Thyroid gland (tissue), 4 donors: Measurements from ENCODE around the gene HCFC1R1. TPM values are rescaled to one million over a fixed set of nuclear protein-coding genes. Genes with fewer than 3 reads are reported as not detected.

Source experiments
- DNase-seq, 2 donors: peaks; one replicate each; pipeline ENCODE4 v3.0.0-alpha.2; 2019
- H3K27ac ChIP-seq, 3 donors: fragments of 200-600 bp; sonication (generic); 1 replicate in 2 of 3; 2 replicates in 1 of 3; pipeline ENCODE4 v1.5.1; 2016 to 2019; ENCODE audit warnings: mild to moderate bottlenecking in 1 of 3, moderate library complexity in 1 of 3
- H3K27me3 ChIP-seq: fragments of 200-600 bp; sonication (generic); one replicate; pipeline ENCODE4 v1.5.1; 2019
- H3K36me3 ChIP-seq, 2 donors: fragments of 200-600 bp; sonication (generic); one replicate each; pipeline ENCODE4 v1.5.1; 2016 to 2019
- H3K4me1 ChIP-seq, 2 donors: fragments of 200-600 bp; sonication (generic); one replicate each; pipeline ENCODE4 v1.5.1; 2017 to 2019
- H3K4me3 ChIP-seq, 3 donors: fragments of 200-600 bp; sonication (generic); replicated peaks in 1 of 3; 1 replicate in 2 of 3; 2 replicates in 1 of 3; pipeline ENCODE4 v1.5.1; 2016; ENCODE audit warnings: mild to moderate bottlenecking in 1 of 3
- H3K9me3 ChIP-seq: fragments of 200-600 bp; sonication (generic); one replicate; pipeline ENCODE4 v1.5.1; 2017
- POLR2A ChIP-seq, 2 donors: fragments of 450-650 bp; IDR thresholded peaks; one replicate each; pipeline ENCODE4 v1.6.1; 2017; ENCODE audit warnings: antibody characterized with exemption in 2 of 2, mild to moderate bottlenecking in 2 of 2, moderate library complexity in 1 of 2
- WGBS, 2 donors: methylation state at CpG; one replicate each; pipeline ENCODE4 v1.1.5; 2017; 5-methylcytosine and 5-hydroxymethylcytosine counted together
- intact Hi-C: fragments of 100-400 bp; cut with DNase I; formaldehyde crosslinking; loops from one replicate; pipeline ENCODE4 v1.15.1; 2023
- total RNA-seq, 4 donors: library from RNA; depleted of rRNA; stranded (reverse); fragments of >200 nt; gene quantifications; one replicate each; pipeline ENCODE4 v1.2.3, GENCODE V29; 2016
- TF ChIP-seq, protein P1 (sequence below), 6 experiments: fragments of 200-600 bp in 3 of 6; fragments of 450-650 bp in 3 of 6; sonication (generic) in 3 of 6; IDR thresholded peaks; one replicate each; pipeline ENCODE4 v1.5.1; 2016 to 2019; ENCODE audit warnings: antibody characterized with exemption in 6 of 6, mild to moderate bottlenecking in 2 of 6, inconsistent platforms in 1 of 6, moderate library complexity in 1 of 6

The HCFC1R1 gene
- total RNA-seq, 4 donors from 2014 or later: 10.1 to 51.7 (median 29.7) TPM

DNA sequence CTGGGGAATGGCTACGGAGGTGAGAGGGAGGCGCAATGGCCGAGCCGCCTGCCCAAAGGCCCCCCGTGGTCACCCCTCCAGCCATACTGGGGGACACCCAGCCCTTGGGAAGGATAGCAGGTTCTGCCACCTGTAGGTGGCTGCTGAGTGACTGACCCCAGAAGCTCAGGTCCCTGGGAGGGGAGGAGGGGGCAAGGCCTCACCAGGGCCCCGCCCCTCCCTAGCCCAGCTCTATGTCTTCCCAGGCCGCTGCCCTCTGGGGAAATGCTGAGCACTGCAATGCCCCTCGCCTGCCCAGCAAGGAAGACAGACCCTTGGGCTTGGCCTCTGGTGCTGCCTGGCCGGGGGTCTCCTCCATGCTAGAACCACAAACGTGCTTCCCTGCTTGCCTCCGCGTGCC, 22.4 kb downstream of the HCFC1R1 start:
- WGBS, 2 donors: 76 to 94% methylated on average over 5 to 9 of the region's 12 CpGs
- Histone ChIP-seq H3K9me3 (no peaks in the 10 kb centered on the region), H3K4me1 (peaks cover 0 to 4% of the 10 kb centered on the region in 2 donors), H3K36me3 (no peaks in the 10 kb centered on the region), H3K27ac (no peak overlapping the region), H3K4me3 (no peak overlapping the region), H3K27me3 (no peaks in the 10 kb centered on the region)
- intact Hi-C loops: no loop called here
- no peak for DNase-seq
- no peak for TF ChIP-seq POLR2A (IDR thresholded peaks at IDR 0.05)
- TF ChIP-seq, protein P1, sequence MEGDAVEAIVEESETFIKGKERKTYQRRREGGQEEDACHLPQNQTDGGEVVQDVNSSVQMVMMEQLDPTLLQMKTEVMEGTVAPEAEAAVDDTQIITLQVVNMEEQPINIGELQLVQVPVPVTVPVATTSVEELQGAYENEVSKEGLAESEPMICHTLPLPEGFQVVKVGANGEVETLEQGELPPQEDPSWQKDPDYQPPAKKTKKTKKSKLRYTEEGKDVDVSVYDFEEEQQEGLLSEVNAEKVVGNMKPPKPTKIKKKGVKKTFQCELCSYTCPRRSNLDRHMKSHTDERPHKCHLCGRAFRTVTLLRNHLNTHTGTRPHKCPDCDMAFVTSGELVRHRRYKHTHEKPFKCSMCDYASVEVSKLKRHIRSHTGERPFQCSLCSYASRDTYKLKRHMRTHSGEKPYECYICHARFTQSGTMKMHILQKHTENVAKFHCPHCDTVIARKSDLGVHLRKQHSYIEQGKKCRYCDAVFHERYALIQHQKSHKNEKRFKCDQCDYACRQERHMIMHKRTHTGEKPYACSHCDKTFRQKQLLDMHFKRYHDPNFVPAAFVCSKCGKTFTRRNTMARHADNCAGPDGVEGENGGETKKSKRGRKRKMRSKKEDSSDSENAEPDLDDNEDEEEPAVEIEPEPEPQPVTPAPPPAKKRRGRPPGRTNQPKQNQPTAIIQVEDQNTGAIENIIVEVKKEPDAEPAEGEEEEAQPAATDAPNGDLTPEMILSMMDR (IDR thresholded peaks at IDR 0.05): no peak

GRCh38 chr16:3000540-3000939, 23.2 kb downstream of the HCFC1R1 start:
- no peak overlapping the region for H3K27ac ChIP-seq
- no peaks in the 10 kb centered on the region for H3K9me3 ChIP-seq
- WGBS, 2 donors: 90 to 100% methylated on average over 1 of the region's 4 CpGs
- no peaks in the 10 kb centered on the region for H3K27me3 ChIP-seq
- no peak overlapping the region for H3K4me3 ChIP-seq
- peaks cover 0 to 4% of the 10 kb centered on the region in 2 donors for H3K4me1 ChIP-seq
- no peaks in the 10 kb centered on the region for H3K36me3 ChIP-seq
- intact Hi-C loops: no loop called here
- DNase-seq: no peak
- TF ChIP-seq, protein P1 (IDR thresholded peaks at IDR 0.05): no peak
- TF ChIP-seq POLR2A (IDR thresholded peaks at IDR 0.05): no peak

DNA sequence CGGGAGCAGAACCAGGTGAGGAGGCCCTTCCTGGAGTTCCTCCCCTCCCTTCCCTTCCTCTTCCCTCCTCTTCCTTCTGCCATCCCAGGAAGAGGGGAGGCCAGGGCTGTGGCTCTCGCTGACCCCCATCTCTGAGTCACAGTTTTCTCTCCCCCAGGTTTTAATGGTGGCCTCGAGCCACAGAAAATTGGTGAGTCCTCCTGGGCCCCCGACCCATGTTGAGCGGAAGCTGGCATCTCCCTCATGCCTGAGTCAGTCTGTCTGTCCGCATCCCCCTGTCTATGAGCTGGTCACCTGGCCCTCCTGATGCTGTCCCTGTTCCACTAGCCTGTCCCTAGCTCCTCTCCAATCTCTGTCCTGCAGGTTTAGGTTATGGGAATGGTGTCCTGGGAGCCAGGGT, 23.8 kb downstream of the HCFC1R1 start:
- Histone ChIP-seq H3K4me1 (peaks cover 0 to 3% of the 10 kb centered on the region in 2 donors), H3K4me3 (no peak overlapping the region), H3K36me3 (no peaks in the 10 kb centered on the region), H3K9me3 (no peaks in the 10 kb centered on the region), H3K27me3 (no peaks in the 10 kb centered on the region), H3K27ac (no peak overlapping the region)
- no peak for DNase-seq
- WGBS, 2 donors: 87 to 88% methylated on average over 6 of the region's 6 CpGs
- no peak for TF ChIP-seq POLR2A (IDR thresholded peaks at IDR 0.05)
- TF ChIP-seq, protein P1 (IDR thresholded peaks at IDR 0.05): no peak
- intact Hi-C loops: no loop called here

DNA sequence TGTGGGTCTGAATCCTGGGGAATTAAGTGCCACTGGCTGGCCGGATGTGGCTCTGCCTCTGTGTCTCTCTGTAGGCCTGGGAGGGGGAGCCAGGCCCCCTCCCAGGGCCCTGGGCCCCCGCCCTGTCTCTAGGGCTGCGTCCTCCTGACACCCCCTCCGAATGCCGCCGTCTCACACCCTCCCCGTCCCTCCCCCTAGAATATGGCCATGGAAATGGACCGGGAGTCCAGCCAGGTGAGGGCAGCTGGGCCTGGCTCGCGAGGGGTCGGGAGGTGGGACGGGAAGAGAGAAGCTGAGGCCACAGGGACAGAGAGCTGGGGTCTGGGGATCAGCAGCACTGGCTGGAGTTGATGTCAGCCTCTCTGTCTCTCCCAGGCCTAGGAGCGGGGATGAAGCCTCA, 27.4 kb downstream of the HCFC1R1 start:
- no peak for DNase-seq
- H3K4me1 ChIP-seq: no peaks in the 10 kb centered on the region
- no peaks in the 10 kb centered on the region for H3K36me3 ChIP-seq
- H3K4me3 ChIP-seq: no peak overlapping the region
- intact Hi-C loops: no loop called here
- no peaks in the 10 kb centered on the region for H3K27me3 ChIP-seq
- H3K27ac ChIP-seq: no peak overlapping the region
- 82 to 88% methylated on average over 11 to 12 of the region's 13 CpGs for WGBS, 2 donors
- no peaks in the 10 kb centered on the region for H3K9me3 ChIP-seq
- TF ChIP-seq, protein P1 (IDR thresholded peaks at IDR 0.05): no peak
- TF ChIP-seq POLR2A (IDR thresholded peaks at IDR 0.05): no peak

GRCh38 chr16:2992383-2993081, 31.2 kb downstream of the HCFC1R1 start:
- Histone ChIP-seq H3K9me3 (no peaks in the 10 kb centered on the region), H3K36me3 (no peaks in the 10 kb centered on the region), H3K4me3 (no peak overlapping the region), H3K27me3 (no peaks in the 10 kb centered on the region), H3K4me1 (no peaks in the 10 kb centered on the region), H3K27ac (no peak overlapping the region)
- intact Hi-C loops: no loop called here
- TF ChIP-seq, protein P1 (IDR thresholded peaks at IDR 0.05): no peak
- no peak for DNase-seq
- 85 to 90% methylated on average over 11 to 14 of the region's 14 CpGs for WGBS, 2 donors
